DND-41 (cell line): ENCODE data around the gene GPR162.

Experiments
- ATAC-seq: fragments of 200-7000 bp; cut with Tn5 transposase; 3 replicates; pipeline ENCODE4 v1.9.1; 2021; ENCODE audit warnings: low read depth; ENCODE audit not compliant: insufficient read depth
- DNase-seq: peaks from one replicate; pipeline ENCODE4 v3.0.0-alpha.2; 2020
- H2AFZ ChIP-seq: 2 replicates; pipeline ENCODE4 v1.6.0; 2012; ENCODE audit warnings: low read depth, low read length
- H3K27ac ChIP-seq: 2 replicates; pipeline ENCODE4 v1.5.1; 2012; ENCODE audit warnings: low read length, inconsistent platforms
- H3K27me3 ChIP-seq: fragments of 200-600 bp; sonication (generic); 2 replicates; pipeline ENCODE4 v1.6.0; 2012; ENCODE audit warnings: low read length, mild to moderate bottlenecking, inconsistent platforms; ENCODE audit not compliant: insufficient read depth, poor library complexity
- H3K36me3 ChIP-seq: 2 replicates; pipeline ENCODE4 v1.5.1; 2012; ENCODE audit warnings: low read length, inconsistent platforms; ENCODE audit not compliant: insufficient read depth
- H3K4me1 ChIP-seq: 2 replicates; pipeline ENCODE4 v1.5.1; 2012; ENCODE audit warnings: mild to moderate bottlenecking, low read length; ENCODE audit not compliant: insufficient read depth
- H3K4me2 ChIP-seq: 2 replicates; pipeline ENCODE4 v1.6.0; 2012; ENCODE audit warnings: mild to moderate bottlenecking, moderate library complexity, low read length, inconsistent platforms; ENCODE audit not compliant: insufficient read depth
- H3K4me3 ChIP-seq, 2 experiments: fragments of 200-600 bp in 1 of 2; shearing (Covaris generic) in 1 of 2; 2 replicates each; pipeline ENCODE4 v1.5.1; 2012 to 2016; ENCODE audit warnings: inconsistent platforms in 2 of 2, low read length in 2 of 2, mild to moderate bottlenecking in 2 of 2, low read depth in 1 of 2, moderate library complexity in 1 of 2
- H3K79me2 ChIP-seq: 2 replicates; pipeline ENCODE4 v1.6.0; 2012; ENCODE audit warnings: low read length, inconsistent platforms; ENCODE audit not compliant: insufficient read depth
- H3K9ac ChIP-seq: 2 replicates; pipeline ENCODE4 v1.6.0; 2012; ENCODE audit warnings: low read depth, mild to moderate bottlenecking, inconsistent platforms, low read length, moderate library complexity
- H3K9me3 ChIP-seq: 2 replicates; pipeline ENCODE4 v1.5.1; 2012; ENCODE audit warnings: low read length, moderate library complexity, mild to moderate bottlenecking, inconsistent platforms; ENCODE audit not compliant: insufficient read depth, severe bottlenecking
- H4K20me1 ChIP-seq: 2 replicates; pipeline ENCODE4 v1.6.0; 2012; ENCODE audit warnings: low read length; ENCODE audit not compliant: insufficient read depth
- CTCF ChIP-seq: IDR thresholded peaks from 2 replicates; pipeline ENCODE4 v1.5.1; 2012; ENCODE audit warnings: borderline replicate concordance, low read length, moderate library complexity, mild to moderate bottlenecking; ENCODE audit not compliant: poor library complexity, severe bottlenecking; ENCODE audit errors: extremely low read depth
- EZH2 ChIP-seq: IDR thresholded peaks from 3 replicates; pipeline ENCODE4 v1.6.1; 2012; ENCODE audit warnings: borderline replicate concordance, low read depth, mild to moderate bottlenecking, moderate library complexity, low read length, inconsistent platforms; ENCODE audit not compliant: severe bottlenecking

GPR162 gene

DNA sequence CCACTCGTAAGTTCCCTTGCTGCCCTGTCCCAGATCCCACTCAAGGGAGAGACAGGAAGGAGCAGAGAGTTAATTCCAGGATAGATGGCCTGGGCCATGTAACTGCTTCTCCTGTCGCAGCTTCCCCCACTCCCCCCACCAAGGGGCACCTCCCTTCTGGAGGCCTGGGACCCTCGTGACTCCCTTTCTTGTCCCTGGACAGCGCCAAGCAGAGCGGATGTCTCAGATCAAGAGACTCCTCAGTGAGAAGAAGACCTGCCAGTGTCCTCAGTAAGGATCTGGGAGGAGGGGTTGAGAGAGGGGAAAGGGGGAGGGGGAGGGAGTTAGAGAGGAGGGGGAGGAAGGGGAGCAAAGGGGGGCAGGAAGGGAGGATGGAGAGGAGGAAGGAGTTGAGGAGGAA lies 3.0 kb upstream of the GPR162 start:
- TF ChIP-seq EZH2 (no peak), CTCF (no peak)
- peaks cover 16% of the 10 kb centered on the region for H3K4me1 ChIP-seq
- no peak for DNase-seq
- H3K36me3 ChIP-seq, result no peaks in the 10 kb centered on the region
- H3K4me2 ChIP-seq, result no peak overlapping the region
- H4K20me1 ChIP-seq, result peaks cover 4% of the 10 kb centered on the region
- H3K79me2 ChIP-seq, result no peaks in the 10 kb centered on the region
- no peak overlapping the region for H3K9ac ChIP-seq
- H3K4me3 ChIP-seq, result no peak overlapping the region
- H2AFZ ChIP-seq, result no peak overlapping the region
- no peak for ATAC-seq
- H3K9me3 ChIP-seq, result no peaks in the 10 kb centered on the region
- peaks cover 52% of the 10 kb centered on the region for H3K27me3 ChIP-seq
- no peak overlapping the region for H3K27ac ChIP-seq

DNA sequence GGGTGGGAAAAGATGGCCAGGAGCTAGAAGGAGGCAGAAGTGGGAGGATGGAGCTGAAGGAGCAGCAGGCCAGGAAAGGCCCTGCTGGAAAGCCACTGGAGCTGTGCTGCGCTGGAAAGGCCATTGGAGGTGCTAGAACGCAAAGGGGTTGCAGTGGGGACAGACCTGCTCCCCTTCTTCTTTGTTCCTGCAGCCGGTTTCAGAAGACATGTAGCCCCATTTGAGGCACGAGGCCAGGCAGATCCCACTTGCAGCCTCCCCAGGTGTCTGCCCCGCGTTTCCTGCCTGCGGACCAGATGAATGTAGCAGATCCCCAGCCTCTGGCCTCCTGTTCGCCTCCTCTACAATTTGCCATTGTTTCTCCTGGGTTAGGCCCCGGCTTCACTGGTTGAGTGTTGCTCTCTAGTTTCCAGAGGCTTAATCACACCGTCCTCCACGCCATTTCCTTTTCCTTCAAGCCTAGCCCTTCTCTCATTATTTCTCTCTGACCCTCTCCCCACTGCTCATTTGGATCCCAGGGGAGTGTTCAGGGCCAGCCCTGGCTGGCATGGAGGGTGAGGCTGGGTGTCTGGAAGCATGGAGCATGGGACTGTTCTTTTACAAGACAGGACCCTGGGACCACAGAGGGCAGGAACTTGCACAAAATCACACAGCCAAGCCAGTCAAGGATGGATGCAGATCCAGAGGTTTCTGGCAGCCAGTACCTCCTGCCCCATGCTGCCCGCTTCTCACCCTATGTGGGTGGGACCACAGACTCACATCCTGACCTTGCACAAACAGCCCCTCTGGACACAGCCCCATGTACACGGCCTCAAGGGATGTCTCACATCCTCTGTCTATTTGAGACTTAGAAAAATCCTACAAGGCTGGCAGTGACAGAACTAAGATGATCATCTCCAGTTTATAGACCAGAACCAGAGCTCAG lies 2.3 kb upstream of the GPR162 start:
- no peak overlapping the region for H3K9ac ChIP-seq
- H4K20me1 ChIP-seq, result peaks cover 4% of the 10 kb centered on the region
- TF ChIP-seq EZH2 (no peak), CTCF (no peak)
- DNase-seq (no peak), ATAC-seq (no peak)
- peaks cover 53% of the 10 kb centered on the region for H3K27me3 ChIP-seq
- H2AFZ ChIP-seq, result no peak overlapping the region
- H3K4me2 ChIP-seq, result no peak overlapping the region
- no peak overlapping the region for H3K27ac ChIP-seq
- H3K79me2 ChIP-seq, result no peaks in the 10 kb centered on the region
- no peak overlapping the region for H3K4me3 ChIP-seq
- no peaks in the 10 kb centered on the region for H3K36me3 ChIP-seq
- H3K9me3 ChIP-seq, result no peaks in the 10 kb centered on the region
- peaks cover 16% of the 10 kb centered on the region for H3K4me1 ChIP-seq

GRCh38 chr12:6820166-6820565 lies 1.5 kb upstream of the GPR162 start:
- ATAC-seq (no peak), DNase-seq (no peak)
- TF ChIP-seq EZH2 (no peak), CTCF (no peak)
- H3K9me3 ChIP-seq, result no peaks in the 10 kb centered on the region
- no peak overlapping the region for H3K27ac ChIP-seq
- H3K36me3 ChIP-seq, result no peaks in the 10 kb centered on the region
- H3K4me3 ChIP-seq, result no peak overlapping the region
- peaks cover 16% of the 10 kb centered on the region for H3K4me1 ChIP-seq
- H2AFZ ChIP-seq, result no peak overlapping the region
- H3K9ac ChIP-seq, result no peak overlapping the region
- H4K20me1 ChIP-seq, result peaks cover 7% of the 10 kb centered on the region
- no peak overlapping the region for H3K4me2 ChIP-seq
- H3K79me2 ChIP-seq, result no peaks in the 10 kb centered on the region
- peaks cover 51% of the 10 kb centered on the region for H3K27me3 ChIP-seq
